CD4-positive, alpha-beta T cell treated with Interleukin-4 for 1 hour (primary cell): ENCODE results near the gene ZNF547.
"Not testable (repeated sequence)": the region's sequence is repeated elsewhere in the genome, so short reads cannot be mapped to it uniquely, and the experiment has no call there.

Experiments
- DNase-seq, 2 donors: peaks; one replicate each; pipeline ENCODE4 v3.0.0-alpha.2; 2020 to 2022

Gene ZNF547

DNA sequence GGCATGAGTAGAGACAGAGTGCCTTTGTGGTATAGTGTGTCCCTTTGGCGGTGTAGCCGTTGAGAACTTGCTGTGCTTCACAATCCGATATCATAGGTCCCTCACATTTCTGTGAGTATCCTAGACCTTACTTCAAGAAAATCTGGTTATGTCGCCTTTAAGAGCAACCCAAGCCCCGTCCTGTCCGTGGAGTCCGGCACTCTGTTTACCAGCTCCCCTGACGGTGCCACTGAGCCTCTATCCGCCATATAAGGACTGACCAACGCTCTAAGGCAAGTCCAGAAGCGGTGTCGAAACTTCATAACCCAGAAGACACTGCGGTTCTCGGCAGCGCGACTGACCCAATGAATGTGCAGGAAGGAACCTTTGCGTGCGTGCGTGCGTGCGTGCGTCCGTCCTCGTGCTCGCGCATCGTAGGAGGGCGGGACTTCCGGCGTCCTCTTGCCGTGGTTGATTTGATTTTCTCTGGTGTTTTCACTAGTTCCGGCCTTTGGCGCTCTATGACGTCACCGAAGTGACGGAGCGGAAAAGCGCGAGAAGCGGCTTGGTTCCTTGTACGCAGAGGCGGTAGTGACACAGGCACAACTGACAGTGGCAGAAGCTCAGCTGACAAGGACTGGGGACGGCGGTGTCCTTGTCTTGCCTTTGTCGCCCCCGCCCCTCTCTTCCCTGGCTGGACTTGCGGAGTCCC lies at the start of gene ZNF547, which contains the start of gene TRAPPC2B:
Gene ZNF547 (plus strand): TSS at position 555 of the 691 bp plus-strand sequence. CDS start 5,005 bp downstream, outside the sequence.
Gene TRAPPC2B (plus strand): TSS at position 555 of the 691 bp plus-strand sequence. CDS start 1,283 bp downstream, outside the sequence.
- DNase-seq: peak; percentile 99 to 100

DNA sequence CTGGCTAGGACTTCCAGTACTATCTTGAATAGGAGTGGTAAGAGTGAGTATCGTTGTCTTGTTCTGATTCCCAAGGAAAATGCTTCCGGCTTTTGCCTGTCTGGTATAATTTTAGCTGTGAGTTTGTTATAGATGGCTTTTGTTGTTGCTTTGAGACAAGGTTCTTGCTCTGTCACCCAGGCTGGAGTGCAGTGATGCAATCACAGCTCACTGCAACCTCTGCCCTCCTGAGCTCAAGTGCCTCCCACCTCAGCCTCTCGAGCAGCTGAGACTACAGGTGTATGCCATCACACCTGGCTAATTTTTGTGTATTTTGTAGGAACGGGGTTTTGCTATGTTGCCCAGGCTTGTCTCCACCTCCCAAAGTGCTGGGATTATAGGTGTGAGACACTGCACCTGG lies 49.2 kb upstream of the ZNF547 start:
- no peak for DNase-seq

DNA sequence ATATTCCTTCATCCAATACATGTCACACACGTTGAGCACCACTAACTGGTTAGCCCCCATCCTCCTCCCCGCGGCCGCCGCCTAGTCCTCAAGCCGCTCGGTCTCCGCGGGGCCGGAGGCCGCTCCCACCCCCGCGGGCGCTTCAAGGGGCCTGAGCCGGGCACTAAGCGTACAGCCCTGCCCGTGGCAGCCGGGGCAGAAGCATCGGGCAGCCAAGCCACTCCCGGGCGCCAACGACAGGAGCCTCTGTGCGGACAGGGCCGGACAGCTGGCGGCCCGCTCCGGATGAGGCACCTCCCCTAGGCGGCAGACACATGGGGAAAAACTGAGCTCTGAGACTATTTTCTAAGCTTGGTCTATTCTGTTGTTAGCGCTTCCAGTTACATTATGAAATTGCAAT lies 45.8 kb upstream of the ZNF547 start:
- DNase-seq: no peak

DNA sequence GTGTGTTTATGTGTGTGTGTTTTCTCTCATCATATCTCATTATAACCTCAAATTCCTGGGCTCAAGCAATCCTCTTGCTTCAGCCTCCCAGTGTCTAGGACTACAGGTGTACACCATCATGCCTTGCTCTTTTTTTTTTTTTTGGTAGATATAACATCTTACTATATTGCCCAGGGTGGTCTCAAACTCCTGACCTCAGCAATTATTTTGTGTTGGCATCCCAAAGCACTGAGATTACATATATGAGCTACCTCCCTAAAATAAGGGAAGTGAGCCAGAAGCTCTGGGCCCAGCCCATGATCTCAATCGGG lies 43.5 kb upstream of the ZNF547 start:
- DNase-seq: no peak

DNA sequence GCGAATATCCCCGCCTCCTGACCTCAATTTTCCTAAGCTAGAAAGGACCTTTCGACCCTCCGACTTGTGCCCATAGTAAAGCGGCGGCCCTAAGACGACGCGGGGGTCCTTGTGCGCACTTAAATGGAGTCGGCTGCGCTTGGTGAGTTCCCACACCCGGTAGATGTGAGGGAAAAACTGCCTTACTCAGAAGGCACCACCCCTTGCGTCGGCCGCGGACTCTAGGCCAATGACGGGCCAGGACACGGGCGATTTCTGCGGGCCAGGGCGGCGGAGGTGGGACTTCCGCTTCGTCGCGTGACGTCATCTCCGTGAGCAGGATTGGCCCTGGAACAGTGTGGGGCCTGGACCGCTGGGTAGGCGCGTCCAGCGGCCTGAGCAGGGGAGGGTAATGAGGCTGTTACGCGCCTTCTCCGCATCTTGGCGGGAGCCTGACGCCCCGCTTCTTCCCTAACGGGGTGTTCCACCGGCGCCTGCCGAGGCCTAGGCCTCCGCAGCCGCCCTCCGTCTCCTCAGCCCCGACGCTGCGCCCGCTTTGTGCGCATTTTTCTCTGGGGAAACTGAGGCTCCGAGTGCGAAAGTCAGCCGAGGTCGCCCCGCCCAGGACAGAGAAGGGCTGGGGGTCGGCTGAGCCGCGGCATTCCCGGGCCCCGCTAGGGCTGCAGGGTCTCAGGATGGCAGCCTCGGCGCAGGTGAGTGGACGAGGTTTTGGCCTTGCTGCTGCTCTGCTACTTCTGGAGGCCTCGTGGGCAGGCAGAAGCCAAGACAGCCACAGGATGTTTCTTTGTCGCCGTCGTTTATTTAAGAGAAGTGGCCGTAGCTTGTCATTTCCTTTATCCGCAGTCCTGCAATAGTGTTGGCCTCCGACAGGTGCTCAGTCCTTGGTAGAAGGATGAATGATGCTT lies 42.9 kb upstream of the ZNF547 start, which contains the start of gene ZNF543:
Gene ZNF543 (plus strand): TSS at position 293 of the 905 bp plus-strand sequence. CDS start 382 bp downstream, at position 675.
- DNase-seq: peak; percentile 94 to 95

DNA sequence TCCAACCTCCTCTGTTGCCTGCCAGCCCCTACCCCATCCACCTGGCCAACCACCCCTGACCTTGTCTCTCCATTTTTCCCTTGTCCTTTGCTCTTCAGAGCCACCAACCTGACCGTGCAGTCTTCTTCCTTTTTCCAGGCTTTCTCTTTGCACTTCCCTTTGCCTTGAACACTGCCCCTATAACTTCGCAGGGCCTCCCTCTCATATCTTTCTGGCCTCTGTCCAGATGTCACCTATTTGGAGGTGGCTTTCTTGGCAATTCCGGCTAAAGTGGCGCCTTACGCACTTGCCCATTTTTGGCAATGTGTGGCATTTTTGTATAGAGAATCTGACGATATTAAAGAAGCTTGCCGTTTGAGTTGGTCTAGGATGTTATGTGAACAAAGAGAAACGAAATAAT lies 42.2 kb upstream of the ZNF547 start:
- no peak for DNase-seq

DNA sequence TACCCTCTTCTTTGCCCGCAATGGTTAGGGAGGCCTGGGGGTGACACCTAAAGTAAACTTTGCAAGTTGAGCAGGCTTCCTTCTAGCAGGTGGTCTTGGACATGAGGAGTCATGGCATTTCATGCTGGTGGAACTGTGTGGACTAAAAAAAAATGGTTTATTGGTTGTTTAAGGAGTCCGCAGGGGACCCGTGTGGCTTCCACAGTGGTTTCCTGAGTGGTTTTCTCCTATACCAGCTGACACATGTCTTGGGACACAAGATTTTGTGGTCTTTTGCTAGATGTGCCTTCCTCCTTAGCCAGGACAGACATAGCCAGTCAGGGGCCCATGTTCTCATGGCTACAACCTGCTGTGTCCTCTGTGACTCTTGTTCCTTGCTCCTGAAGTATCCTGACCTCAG lies 41.6 kb upstream of the ZNF547 start:
- no peak for DNase-seq

DNA sequence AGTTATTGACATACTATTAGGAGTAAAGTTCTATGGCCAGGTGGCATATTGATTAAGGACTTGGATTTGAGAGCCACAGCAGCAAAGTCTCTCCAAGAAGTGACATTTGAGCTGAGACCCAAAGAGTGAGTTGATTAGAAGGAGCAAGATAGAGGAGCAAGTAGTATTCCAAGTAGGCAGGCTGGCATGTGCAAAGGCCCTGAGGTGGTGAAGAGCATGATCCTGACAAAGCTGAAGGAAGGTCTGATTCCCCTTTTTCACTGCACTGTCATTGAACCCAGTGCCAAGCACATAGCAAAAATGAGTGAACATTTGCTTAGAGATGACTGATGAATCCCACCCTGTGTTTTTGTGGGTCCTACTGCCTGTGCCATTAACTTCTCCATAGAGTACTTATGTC lies 38.4 kb upstream of the ZNF547 start:
- no peak for DNase-seq

DNA sequence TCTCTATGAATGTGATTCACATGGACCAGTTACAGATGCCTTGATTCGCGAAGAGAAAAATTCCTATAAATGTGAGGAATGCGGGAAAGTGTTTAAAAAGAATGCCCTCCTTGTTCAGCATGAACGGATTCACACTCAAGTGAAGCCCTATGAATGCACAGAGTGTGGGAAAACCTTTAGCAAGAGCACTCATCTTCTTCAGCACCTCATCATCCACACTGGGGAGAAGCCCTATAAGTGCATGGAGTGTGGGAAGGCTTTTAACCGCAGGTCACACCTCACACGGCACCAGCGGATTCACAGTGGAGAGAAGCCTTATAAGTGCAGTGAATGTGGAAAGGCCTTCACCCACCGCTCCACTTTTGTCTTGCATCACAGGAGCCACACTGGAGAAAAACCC lies 35.4 kb upstream of the ZNF547 start:
- DNase-seq: no peak

DNA sequence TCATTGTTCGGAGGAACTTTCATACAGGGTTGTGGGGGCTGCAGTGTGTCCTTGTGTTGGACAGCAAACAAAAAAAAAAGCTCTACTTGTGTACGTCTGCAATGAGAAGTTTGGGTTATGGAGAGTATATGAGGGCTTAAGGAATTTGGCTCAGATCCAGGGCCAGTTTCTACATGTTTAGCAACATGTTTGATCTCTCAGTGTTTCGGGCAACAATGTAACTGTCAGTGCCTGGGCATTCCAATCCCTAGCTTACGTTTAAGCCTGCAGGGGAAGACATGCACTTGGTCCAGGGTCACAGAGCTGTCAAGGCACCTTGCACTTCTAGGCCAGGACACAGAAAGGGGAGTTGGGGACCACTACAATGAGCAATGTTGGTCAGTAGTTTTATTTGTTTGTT lies 29.2 kb upstream of the ZNF547 start:
- no peak for DNase-seq

DNA sequence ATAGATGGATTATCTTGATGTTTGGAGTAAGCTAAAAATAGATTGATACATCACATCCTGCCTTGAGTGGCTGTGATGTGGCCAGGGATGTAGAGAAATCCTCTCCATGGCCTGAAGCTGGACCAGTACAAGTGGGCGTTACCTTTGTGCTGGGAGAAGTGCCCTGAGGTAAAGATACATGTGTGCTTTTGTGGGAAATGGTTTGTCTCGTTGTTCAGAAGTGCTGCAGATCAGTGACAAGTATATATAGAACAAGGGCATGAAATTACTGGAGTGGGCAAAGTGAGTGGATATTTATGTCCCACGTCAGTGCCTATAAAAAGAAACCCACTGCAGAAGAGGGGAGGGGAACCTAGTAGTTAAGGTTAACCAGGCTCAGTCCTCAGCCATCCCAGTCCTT lies 24.5 kb upstream of the ZNF547 start:
- no peak for DNase-seq

DNA sequence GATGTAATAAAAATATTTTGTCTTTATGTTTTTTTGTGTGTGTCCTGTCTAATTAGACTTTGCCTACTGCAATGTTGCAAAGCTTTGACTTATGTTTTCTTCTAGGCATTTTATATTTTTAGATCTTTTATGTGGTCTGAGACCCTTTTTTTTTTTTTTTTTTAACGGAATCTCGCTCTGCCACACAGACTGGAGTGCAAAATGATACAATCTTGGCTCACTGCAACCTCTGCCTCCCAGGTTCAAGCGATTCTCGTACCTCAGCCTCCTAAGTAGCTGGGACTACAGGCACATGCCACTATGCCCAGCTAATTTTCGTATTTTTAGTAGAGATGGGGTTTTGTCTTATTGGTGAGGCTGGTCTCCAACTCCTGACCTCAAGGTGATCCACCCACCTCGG lies 20.8 kb upstream of the ZNF547 start:
- DNase-seq: no peak

DNA sequence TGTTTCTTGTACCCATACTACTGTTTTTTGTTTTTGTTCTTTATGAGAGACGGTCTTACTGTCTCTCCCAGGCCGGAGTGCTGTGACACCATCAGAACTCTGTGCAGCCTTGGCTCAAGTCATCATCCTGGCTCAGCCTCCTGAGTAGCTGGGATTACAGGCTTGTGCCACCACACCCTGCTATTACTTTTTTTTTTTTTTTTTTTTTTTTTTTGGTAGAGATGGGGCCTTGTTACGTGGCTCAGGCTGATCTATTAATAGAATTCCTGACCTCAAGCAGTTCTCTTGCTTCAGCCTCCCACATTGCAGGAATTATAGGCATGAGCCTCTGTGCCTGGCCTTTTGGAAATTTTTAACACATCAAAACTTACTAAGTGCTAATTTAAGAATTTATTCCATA lies 15.2 kb upstream of the ZNF547 start:
- DNase-seq: no peak

DNA sequence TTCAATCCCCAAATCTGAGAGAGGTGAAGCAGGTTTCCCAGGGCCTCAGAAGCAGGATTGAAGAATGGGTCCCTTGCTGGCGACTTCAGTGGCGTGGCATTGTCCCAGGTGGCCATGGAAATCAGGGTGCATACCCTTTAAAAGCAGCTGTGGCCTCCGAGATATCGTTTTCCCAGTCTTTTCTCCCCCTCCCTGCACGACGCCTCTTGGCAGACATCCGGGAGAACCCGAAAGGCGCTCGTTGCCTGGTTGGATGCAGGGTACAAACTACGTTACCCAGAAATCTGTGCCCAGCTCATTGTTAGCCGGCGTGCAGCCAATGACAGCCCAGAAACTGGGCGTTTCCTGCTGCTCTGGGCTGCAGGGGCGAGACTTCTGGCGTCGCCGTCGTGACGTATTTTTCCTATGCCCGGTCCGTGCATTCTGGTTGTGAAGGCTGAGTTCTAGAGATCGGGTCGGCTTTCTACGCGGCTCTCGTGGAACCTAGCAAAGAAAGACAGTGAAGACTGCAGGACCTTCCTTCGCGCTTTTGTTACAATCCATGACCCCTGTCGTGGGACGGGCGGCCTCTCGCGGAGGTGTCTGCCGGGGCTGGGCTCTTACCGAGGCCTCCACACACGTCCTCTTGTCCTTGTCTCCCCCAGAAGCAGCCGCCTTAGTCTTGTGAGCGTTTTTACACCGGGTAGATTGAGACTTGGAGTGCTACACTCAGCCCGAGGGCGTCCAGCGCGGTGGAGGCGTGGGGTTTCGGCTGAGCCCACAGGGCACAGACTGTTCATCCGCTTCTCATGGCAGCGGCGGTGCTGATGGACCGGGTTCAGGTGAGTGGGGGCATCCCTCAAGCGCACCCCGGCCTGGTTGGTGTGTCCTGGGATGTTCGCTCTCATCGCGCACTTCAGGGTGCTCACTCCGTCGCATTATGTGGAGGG lies 12.2 kb upstream of the ZNF547 start, which contains the start of gene ZNF304:
Gene ZNF304 (plus strand): TSS at position 395 of the 929 bp plus-strand sequence. CDS start 394 bp downstream, at position 789.
- DNase-seq: peak; percentile 89

DNA sequence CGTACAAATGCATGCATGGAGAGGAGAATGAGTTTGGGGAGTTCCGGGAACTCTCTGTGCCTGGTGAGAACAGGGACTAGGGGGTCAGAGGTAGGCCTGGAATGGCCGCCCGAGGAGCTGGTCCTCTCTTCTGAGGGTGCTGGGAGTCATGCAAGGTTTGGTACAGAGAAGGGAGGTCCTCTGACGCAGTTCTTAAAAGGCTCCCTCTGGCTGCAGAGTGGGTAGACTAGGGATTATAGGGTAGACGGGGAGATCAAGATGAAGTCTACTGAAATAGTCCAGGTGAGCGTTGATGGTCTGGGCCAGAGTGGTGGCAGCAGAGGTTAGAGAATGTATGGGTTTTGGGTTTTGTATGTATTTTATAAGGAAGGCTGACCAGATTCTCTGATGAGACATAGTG lies 11.5 kb upstream of the ZNF547 start:
- no peak for DNase-seq

DNA sequence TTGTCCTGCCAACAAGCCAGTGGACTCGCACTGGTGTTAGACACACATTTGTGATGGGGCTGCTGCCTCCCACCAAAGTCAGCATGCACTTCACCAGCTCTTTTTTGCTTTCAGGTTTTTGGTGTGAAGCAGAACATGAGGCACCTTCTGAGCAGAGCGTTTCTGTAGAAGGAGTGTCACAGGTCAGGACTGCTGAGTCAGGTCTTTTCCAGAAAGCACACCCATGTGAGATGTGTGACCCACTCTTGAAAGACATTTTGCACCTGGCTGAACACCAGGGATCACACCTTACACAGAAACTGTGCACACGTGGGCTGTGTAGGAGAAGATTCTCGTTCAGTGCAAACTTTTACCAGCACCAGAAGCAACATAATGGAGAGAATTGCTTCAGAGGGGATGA lies 7.4 kb upstream of the ZNF547 start:
- DNase-seq: no peak

DNA sequence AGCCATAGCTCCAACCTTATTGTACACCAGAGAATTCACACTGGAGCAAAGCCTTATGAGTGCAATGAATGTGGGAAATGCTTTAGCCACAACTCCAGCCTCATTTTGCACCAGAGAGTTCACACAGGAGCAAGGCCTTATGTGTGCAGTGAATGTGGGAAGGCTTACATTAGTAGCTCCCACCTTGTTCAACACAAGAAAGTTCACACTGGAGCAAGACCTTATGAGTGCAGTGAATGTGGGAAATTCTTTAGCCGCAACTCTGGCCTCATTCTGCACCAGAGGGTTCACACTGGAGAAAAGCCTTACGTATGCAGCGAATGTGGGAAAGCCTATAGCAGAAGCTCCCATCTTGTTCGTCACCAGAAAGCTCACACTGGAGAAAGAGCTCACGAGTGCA lies 5.9 kb upstream of the ZNF547 start:
- DNase-seq: no peak

DNA sequence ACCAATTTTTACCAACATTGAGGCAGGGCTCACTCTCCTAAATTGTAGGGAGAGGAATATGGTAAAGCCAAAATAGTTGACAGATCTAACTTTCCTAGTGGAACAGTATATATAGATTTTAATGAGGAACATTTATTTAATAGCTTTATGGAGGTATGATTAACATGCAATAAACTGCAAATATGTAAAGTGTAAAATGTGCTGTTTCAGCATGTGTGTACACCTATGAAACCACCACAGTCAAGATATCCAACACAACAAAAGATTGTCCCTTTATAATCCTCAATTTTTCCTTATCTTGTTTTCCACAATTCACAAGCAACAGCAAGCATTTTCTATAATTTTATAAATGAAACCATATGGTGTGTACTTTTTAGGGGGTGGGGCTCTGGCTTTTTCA lies 4.1 kb upstream of the ZNF547 start:
- DNase-seq: no peak

DNA sequence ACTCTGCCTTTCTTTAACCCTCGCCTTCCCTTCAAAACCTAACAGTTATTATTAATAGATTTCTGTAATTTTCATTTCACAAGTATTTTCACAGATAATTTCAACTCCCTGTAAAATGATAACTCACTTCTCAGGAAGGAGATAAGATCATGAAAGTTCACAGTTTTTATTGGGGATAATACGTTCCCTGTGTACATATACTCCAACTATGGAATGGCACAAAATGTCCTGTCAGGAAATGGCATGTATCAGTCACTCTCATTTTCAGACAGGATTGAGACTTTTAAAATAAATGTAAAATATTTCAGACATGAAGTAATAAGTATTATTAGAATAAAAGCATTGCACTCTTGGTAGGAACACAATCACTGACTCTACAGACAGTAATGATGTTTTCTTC lies 932 bp upstream of the ZNF547 start:
- no peak for DNase-seq

DNA sequence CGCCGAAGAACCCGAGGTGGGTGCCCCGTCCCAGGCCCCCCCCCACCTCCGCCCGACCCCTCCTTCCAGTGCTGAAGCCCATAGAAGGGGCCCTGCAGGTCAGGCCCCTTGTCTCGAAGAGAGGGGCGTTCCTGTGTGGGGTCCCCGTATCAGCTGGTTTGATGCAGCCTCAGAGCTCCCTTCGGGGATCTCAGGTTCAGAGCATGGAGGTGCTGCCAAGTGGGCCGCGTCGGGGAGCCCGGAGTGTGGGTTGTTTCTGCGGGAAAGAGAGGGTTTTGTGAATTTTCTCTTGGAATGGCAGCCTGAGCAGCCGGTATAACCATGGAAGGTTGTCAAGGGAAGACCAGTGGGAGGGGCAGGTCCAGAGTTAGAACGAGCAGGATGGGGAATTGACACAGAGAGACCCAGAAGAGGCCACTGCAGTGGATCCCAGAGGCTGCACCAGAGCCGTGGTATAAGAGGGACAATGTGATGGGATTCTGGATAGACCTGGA lies 384 bp downstream of the ZNF547 start:
- no peak for DNase-seq

DNA sequence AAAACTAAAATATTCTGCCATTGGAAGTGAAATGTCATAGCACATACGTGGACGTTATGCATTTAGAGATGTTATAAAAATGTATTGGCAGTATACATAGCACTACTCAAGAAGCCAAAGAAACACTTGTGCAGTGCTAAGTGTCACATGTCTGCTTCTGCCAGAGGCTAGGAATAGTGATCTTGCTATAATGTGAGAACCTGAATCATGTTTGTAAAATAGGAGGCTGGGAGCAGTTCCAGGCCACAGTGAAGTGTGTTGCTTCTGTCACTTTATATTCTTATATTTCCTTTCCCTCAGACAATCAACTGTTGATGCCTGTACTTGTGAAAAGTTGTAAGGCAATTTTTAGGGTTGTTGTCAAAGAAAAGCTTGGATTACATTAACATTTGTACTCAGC lies 3.4 kb downstream of the ZNF547 start:
- no peak for DNase-seq

DNA sequence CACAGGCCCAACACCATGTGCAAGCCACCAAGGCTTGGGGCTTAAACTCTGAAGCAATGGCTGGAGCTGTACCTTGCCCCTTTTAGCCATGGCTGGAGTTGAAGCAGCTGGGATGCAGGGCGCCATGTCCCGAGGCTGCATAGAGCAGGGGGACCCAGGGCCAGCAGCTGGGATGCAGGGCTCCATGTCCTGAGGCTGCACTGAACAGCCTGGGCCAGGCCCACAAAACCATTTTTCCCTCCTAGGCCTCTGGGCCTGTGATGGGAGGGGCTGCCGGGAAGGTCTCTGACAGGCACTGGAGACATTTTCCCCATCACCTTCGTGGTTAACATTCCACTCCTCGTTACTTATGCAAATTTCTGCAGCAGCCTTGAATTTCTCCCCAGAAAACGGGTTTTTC lies 10.8 kb downstream of the ZNF547 start:
- no peak for DNase-seq

DNA sequence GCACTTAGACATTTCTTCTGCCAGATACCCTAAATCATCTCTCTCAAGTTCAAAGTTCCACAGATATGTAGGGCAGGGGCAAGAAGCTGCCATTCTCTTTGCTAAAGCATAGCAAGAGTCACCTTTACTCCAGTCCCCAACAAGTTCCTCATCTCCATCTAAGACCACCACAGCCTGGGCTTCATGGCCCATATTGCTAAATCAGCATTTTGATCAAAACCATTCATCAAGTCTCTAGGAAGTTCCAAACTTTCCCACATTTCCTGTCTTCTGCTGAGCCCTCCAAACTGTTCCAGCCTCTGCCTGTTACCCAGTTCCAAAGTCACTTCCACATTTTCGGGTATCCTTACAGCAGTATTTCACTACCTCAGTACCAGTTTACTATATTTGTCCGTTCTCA lies 11.3 kb downstream of the ZNF547 start:
- not testable (repeated sequence) for DNase-seq
